ENCODE results near the gene ESR1.

GRCh38 chr6:151992091-151992490 is 184.6 kb downstream of the ESR1 start:
- TF ChIP-seq POLR2A (IDR thresholded peaks at IDR 0.05) = no peak
- TF ChIP-seq, protein P1, sequence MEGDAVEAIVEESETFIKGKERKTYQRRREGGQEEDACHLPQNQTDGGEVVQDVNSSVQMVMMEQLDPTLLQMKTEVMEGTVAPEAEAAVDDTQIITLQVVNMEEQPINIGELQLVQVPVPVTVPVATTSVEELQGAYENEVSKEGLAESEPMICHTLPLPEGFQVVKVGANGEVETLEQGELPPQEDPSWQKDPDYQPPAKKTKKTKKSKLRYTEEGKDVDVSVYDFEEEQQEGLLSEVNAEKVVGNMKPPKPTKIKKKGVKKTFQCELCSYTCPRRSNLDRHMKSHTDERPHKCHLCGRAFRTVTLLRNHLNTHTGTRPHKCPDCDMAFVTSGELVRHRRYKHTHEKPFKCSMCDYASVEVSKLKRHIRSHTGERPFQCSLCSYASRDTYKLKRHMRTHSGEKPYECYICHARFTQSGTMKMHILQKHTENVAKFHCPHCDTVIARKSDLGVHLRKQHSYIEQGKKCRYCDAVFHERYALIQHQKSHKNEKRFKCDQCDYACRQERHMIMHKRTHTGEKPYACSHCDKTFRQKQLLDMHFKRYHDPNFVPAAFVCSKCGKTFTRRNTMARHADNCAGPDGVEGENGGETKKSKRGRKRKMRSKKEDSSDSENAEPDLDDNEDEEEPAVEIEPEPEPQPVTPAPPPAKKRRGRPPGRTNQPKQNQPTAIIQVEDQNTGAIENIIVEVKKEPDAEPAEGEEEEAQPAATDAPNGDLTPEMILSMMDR (IDR thresholded peaks at IDR 0.05) = no peak

Measured in right lobe of liver (tissue), 4 donors.